T-helper 2 cell (primary cell): Measurements from ENCODE around the gene GPR158.

Source experiments
- DNase-seq, 5 experiments: peaks; one replicate each; pipeline versions ENCODE4 v3.0.0 to v3.0.0-alpha.2; 2012 to 2022

GPR158 gene

DNA sequence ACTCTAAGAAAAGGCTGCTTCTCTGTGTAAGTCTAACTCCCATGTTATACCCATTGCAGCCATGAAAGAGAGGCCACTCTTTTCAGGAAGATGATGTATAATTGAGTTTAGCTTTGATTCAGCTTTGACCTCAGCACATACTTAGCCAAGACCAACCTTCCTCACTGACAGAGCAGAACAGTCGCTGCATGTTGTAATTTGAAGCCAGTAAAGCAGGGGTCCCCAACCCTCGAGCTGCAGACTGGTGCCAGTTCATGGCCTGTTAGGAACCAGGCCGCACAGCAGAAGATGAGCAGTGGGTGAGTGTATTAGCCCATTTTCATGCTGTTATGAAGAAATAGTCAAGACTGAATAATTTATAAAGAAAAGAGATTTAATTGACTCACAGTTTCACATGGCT lies 223.9 kb downstream of the GPR158 start:
- no peak for DNase-seq

DNA sequence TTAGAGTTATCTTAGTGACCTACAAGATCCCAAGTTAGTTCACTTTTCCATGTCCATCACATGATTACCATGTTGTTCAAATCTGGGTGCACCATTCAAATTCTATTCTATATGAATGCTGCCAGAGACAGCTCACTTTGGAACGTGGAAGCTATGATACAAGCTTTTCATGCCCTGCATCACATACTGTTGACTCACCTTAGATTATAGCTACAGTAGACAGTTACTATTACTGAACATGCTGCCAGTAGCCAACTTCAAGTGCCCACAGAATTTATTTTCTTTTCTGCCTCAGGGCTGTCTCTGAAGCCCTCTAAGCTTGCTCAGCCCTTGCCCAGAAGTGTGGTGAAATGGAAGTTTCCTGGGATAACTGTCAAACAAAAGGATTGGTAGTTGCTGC lies 231.1 kb downstream of the GPR158 start:
- no peak for DNase-seq

DNA sequence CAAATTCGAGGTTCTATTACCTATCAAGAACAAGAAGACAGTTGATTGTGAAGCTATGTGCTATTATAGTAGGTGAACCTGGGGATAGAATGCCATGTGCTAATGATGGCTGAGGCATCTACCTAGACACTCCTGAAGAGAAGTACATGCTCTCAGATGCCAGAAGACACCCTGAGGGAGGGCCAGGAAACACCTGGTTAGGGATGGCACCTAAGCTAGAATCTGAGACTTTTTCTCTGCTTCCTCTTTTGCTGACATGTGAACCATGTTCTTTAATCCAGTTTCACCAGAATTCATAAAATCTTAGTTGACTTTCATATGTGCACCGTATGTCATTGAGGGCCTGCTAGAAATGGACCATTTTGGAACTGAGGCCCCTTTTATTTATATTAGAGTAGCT lies 242.8 kb downstream of the GPR158 start:
- no peak for DNase-seq

DNA sequence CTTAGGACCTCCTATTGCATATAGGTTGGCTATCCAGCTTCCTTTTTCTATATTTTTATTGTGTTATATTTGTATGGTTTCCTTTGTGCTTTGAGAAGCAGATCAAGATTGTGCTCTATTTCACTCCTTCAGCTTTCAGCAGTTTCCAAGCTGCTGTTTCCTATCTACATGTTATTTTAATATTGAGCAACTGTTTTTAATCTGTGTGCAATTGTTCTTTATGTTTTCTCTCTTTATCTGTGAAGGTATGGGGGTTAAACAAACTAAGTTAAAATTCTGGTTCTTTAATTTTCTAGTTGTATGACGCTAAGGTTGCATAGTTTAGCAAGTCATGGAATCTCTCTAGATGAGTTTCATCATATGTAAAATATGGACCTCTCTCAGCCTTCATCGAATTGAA lies 251.0 kb downstream of the GPR158 start:
- DNase-seq = no peak

DNA sequence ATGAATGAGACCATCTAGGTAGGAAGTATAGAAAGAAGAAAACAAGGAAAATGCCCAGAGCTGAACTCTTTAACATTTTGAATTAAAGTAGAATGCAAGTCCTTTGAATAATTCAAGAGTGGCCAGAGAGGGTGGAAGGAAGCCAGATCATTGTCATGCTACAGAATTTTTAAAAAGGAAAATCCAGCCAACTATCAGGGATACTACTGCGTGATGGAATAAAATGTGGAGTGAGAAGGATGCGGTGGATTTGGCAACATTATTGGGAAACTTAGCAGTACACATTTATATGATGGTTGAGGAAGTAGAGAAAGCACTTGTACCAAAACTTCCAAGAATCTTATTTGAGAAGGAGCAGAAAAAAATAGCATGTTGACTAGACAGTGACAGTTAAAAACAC lies 261.6 kb downstream of the GPR158 start:
- no peak for DNase-seq

DNA sequence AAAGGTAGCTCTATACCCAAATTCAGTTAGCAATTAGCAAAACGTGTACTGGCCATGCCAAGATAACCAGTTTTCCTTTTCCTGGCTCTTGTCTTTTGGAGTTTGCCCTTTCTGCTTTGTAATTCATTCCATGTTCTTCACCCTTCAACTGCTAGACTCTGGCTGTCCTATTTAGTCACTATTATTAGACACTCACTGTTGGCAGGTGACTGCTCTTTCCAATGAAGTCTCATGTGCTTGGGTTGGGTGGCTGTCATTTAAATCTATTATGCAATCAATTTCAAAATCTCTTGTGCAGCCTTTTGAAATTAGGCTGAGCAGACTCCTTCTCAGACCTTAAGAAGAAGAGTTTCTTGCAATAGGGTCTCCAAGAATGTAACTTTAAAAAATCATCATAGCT lies 266.5 kb downstream of the GPR158 start:
- DNase-seq = no peak

DNA sequence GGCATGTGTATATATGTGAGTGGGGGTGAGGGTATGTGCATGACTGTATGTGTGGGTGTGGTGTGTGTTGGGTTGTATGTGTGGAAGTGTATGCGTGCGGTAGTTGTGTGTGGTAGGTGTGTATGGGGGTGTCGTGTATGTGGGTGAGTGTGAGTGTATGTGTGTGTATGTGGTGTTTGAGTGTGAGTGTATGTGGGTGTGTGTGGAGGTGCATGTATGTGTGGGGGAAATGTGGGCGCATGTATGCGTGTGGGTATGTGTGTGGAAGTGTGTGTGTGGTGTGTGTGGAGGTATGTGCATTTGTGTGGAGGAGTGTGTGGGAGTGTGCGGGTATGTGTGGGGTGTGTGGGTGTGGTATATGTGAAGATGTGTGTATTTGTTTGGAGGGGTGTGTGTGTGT lies 269.5 kb downstream of the GPR158 start:
- DNase-seq = no peak

DNA sequence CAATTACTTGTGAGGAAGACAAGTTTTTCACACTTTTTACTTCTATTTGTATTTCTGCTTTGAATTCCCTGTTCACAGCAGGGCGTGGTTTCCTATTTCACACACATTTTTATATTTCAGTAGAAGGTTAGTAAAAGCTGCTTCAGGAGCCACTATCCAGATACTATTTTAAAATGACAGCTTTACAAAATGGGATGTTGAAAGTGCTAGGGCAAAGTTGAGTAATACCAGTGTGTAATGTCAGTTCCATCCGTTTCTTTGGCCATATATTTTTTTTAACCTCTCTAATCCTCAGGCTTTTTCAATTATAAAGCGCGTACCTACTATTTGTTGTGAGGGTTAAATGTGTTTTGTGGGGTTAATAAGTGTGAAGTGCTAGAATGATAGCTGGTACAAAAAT lies 276.6 kb downstream of the GPR158 start:
- no peak for DNase-seq

DNA sequence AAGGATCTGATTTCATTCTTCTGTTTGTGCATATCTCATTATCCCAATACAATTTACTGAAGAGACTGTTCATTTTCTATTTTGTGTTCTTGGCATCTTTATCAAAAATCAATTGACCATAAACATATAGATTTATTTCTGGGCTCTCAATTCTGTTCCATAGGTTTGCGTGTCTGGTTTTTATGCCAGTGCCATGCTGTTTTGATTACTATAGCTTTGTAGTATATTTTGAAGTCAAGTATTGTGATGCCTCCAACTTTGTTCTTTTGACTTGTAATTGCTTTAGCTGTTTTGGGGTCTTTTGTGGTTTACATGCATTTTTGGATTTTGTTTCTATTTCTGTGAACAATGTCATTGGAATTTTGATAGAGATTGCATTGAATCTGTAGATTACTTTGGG lies 278.8 kb downstream of the GPR158 start:
- no peak for DNase-seq

DNA sequence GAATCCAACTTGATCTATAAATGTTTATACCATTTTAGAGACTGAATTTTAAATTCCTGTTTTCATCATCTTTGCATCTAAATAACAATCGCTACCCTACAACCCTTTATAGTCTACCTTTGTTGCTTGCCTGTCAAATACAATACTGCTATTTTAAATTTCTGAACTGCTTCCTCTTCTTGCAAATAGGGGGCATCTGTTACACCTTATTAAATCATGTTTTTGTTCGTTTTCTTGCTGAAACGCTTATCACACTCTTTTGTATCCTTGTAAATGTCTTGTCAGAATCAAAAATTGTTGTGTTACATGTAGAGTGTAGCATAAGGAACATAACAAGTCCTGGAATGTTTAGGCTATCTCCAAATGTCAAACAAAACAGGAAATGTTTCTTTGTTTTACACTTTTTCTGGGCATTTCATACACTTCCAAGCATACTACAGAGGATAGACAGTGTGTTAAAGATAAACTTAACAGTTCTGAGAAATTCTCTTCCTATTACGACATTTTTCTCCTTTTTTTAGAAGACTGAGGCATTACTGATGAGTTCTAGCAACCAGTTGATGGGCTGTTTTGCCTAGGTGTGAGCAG lies 281.3 kb downstream of the GPR158 start:
- DNase-seq = no peak

DNA sequence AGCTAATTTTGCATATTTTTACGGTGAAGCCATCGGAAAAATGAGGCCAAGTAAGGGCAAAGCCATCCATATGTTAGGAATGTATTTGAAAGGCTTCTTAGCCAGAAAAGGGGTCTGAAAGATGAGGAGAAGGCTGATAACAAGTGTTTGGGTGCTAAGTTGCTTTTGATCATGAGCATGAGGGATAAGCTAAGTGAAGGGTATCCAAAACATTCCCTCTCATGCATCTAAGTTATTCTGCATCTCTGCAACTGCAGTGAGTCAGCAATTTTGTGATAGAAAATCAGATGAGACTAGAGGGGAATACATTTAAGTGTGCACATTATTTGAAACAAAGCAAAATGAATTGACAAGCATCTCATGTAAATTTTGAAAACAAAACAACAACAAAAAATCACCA lies 282.8 kb downstream of the GPR158 start:
- DNase-seq = no peak

DNA sequence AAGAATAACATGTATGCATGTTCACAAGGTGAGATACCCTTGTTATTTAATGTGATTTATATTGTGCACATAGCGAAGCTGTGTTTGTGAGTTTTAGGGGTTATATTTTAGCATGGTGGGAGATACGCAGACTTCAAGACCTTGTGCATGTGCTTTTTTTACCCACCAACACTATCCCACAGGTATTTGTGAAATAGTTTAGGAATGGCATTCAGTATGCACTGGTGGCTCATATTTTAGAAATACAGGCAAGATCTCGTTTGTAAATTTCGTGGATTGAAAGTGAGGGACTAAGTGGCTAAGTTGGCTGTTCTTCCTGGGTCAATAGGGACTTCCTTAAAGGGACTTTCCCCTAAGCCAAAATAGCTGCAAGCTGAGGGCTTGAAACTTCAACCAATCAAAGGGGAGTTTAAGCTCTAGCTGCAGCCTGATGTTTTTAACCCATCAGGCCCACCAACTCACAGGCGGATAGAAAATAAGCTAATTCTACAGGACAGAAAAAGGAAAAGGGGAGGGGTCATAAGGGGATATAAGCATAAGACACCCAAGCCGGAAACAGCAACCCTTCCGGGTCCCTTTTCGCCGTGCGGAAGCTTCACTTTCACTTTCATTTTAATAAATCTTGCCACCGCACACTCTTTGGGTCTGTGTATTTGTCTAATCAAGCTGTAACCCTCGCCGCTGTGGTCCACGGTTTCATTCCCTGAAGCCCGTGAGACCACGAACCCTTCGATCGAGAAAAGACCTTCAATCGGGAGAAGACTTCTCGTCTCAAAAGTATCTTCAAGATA lies 291.0 kb downstream of the GPR158 start:
- DNase-seq = no peak

DNA sequence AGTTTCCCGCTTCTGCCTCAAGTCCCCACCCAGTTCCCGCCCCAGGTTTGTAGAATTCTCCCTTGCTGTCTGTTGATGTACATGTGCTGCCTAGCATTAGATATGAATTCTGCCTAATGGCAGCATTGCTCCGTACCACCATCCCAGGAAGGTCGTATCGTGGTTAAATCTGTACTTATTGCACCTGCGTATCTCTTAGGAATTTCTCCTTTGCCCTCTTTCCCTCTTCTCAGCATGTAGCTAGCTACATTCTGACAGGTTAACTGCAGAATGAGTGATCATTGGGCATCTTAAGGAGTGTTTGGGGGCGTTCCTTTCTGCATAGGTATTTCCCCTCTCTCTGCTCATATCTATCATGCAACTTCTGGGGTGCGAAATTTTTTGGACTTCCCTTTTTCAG lies 293.1 kb downstream of the GPR158 start:
- no peak for DNase-seq

DNA sequence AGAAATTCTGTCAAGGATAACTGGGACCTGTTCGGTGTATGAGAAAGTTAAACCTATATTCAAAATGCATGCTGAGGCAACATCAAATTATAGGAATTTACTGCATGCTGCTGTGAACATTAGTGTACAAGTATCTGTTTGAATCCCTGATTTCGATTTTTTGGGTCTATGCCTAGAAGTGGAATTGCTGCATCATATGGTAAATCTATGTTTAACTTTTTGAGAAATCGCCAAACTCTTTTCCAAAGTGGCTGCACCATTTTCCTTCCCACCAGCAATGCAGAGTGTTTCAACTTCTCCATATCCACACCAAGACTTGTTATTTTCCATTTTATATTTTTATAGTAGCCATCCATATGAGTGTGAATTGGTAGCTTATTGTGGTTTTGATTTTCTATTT lies 306.7 kb downstream of the GPR158 start:
- DNase-seq = no peak

DNA sequence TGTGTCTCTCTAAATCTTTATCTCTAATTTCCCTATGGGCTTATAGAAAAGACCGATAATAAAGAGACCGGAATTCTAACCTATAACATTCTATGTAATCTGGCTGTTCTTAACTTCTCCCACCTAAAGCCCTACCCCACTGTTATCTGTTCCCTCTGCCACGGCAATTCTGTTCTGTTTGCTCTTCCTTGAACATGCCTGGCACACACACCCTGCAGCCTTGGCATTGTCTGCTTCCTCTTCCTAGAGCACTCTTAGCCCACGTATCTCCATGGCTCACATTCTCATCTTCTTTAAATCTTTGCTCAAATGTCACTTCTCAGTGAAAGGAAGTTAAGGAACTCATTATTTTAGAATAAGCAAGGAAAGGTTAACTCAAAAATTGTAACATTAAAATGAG lies 309.2 kb downstream of the GPR158 start:
- no peak for DNase-seq

DNA sequence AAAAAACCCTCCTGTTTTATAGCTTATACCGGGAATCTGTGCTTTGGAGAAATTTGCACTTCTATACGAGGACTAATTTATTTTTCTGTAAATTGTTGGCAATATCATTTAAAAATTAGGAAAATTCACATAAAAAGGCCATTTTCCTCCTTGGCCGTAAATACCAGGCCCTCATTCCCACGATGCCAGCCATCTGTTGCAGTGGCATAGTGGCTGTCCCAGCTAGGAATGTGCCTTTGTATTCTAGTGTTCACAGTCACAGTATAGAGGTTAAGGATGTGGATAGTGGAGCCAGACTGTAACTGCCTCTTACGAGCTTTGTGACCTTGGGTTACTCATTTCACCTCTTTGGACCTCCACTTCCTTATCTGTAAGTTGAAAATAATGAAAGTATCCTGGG lies 312.5 kb downstream of the GPR158 start:
- DNase-seq = no peak

DNA sequence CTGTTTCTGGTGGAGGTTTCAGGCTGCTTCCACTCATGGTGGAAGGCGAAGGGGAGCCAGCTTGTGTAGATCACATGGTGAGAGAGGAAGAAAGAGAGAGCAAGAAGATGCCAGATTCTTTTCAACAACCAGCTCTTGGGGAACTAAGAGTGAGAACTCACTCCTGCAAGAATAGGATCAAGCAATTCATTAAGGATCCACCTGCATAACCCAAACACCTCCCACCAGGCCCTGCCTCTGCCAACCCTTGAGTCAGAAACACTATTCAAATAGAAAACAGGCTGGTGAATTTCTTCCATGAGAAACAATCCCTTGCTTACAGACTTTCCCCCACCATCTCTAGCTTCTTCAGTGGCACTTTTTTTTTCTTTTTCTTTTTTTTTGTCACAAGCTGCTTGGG lies 317.2 kb downstream of the GPR158 start:
- DNase-seq = no peak

DNA sequence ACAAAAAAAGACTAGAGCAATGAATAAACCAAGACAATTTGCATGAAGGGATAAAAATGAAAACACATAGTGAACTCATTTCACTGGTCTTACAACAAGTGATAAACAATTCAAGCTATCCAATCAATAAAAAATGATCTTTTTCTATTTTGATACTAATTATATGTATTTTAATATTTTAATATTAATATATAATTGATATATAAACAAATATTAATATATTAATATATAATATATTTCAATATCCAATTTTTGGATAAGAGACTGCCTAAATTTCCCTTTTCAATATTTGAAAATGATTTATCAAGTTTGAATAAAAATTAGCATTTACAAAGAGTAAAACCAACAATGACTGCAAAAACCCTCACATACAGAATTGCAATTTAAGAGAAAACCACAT lies 317.9 kb downstream of the GPR158 start:
- no peak for DNase-seq

DNA sequence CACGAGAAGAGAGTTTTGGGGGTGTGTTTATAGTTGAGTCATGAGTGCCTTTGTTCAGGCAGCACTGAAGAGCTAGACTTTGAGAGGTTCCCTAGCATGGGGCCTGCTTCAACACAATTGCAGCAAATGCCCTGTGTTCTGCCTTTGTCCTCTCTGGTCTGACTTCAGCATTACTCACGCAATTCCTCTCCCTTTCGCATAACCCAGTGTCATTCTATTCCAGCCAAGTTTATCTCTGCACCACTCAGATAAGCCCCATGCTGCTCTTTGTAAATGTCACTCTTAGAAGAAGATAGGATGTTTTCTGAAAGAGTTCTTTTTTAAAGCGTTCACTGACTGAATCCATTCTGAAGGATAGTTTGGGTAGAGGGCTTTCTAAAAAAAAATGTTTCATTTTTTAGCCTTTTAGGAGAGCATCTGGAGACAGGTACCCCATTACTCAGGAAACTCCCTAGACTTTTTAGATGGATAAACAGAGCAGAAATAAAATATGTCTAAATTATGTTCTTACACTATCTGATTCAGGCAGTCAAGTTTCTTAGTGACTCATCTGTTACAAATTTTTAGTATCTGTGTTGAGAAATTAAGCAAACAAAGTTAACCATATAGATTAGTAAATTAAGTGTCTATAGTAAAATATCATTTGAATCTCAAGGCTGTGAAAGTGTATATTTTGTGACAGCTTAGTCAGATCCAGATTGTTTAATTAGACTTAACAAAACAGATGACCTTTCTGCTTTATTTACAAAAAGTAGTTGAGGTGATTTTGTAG lies 318.5 kb downstream of the GPR158 start:
- DNase-seq = no peak

DNA sequence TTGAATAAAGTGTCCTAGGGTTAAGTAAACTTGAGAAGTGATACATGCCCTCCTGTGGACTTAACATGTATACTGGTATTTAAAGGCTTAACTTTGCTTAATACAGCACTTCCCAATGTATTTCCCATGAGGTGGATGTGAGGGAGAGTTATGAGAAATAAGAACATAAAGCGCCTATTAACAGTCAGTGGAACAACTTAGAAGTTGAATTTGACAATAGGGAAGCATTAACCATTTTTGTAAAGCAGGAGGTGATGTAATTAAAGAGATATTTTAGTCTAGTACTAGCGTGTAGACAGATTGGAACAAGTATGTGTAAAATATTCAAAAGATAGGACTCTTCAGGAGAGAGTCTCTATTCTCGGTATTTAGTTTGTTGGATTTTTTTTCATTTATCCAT lies 322.4 kb downstream of the GPR158 start:
- DNase-seq = no peak

DNA sequence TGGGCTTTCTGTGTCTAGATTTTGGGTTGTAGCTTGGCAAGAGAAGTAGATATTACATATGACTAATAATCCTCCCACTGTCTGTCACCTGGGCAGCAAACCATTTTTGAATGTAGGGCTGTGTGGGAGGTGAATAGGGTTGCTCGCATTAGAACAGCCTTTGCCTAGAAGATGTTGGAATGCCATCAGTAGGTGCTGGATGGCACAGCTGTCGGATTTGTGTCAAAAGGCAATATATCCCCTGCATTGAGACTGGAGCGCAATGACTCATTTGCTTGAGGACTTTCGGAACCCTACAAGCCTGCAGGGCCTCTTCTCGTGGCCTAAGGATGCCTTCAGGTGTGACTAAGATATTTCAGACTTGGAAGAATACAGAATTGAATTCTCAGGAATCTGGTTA lies 323.8 kb downstream of the GPR158 start:
- DNase-seq = no peak

DNA sequence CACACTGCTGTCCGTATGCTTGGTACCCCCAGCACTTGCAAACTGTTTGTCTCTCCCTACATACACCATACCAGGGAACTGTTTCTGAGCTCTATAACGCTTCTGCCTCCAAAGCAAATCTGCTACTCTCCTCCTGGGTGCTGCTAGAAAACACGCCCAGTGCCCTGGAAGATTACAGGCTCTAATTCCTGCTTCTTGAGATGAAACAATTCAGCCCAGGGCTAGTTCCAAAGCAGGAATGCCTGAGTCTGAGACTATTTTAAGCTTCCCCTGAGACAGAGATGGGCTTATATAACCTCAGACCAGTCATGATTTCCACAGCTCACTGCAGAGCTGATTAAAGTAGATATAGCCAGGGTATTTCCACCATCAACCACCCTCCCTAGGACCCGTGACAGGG lies 327.1 kb downstream of the GPR158 start:
- no peak for DNase-seq

DNA sequence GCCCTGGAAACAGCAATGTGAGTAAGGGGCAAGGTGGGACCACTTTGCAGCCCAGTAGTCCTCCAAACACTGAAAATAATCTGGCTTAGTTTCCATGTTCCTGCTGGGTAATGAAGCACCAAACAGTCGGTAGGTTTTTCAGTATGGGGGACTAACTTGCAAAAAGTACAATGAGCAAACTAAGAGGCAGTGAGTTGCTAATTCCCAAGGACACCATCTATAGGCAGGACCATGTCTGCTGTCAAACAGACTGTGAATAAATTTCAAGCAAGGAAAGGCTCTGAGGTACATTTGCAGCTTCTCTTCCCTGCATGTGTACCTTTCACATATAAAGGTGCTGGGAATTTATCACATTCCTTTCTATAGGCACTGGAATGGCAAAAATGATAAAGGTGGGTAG lies 327.7 kb downstream of the GPR158 start:
- no peak for DNase-seq

DNA sequence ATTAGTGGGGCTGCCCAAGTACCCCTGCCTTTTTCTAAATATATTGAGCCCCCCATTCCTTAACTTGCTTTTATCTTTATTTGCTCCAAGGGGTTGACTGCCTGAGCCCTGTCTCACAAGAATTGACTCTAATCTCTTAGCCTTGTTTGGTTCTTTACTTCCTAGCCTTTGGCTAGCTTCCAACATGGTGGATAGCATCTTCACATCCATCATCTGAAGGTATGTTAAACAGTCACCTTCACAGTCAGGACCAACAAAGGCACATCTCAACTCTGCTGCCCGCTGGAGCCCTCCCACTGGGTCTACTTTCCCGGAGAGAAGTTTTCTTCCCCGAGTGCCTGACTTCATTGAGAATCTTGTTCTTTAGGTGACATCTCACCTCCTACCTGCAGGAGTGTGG lies 329.5 kb downstream of the GPR158 start:
- DNase-seq = no peak
